GM10266 (cell line): ENCODE measurements around the gene CD300E.
"Not testable (repeated sequence)": the region's sequence is repeated elsewhere in the genome, so short reads cannot be mapped to it uniquely, and the experiment has no call there.

Experiments
- DNase-seq: peaks from one replicate; pipeline ENCODE4 v3.0.0; 2012; ENCODE audit errors: extremely low spot score
- CTCF ChIP-seq: IDR thresholded peaks from 2 replicates; pipeline ENCODE4 v1.5.1; 2012; ENCODE audit warnings: mild to moderate bottlenecking, low read depth; ENCODE audit not compliant: control insufficient read depth, insufficient read depth; ENCODE audit errors: missing control alignments

The CD300E gene

DNA sequence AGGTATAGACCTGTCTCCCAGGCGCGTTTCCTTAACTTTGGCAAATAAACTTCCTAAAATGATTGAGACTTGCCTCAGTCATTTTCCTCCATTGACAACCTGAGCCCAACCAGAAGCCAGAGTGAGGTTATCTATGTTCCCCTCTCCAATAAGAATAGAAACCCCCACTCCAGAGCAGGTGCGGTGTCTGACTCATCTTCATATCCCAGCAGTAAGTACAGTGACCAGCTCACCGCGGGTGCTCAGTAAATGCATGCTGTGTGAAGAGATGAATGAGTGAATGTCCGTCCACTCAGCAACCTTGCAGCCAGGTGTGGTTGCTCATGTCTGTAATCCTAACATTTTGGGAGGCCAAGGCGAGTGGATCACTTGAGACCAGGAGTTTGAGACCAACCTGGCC is 19.5 kb upstream of the CD300E start:
- DNase-seq: no peak
- TF ChIP-seq CTCF: no peak

- TF ChIP-seq CTCF: no peak
- DNase-seq: no peak
These were observed 19.0 kb upstream of the CD300E start for GRCh38 chr17:74642556-74642955.

GRCh38 chr17:74641958-74642298 is 18.4 kb upstream of the CD300E start:
- TF ChIP-seq CTCF: no peak
- DNase-seq: no peak

- DNase-seq: no peak
- no peak for TF ChIP-seq CTCF
These were observed 17.9 kb upstream of the CD300E start for GRCh38 chr17:74641224-74641957.

DNA sequence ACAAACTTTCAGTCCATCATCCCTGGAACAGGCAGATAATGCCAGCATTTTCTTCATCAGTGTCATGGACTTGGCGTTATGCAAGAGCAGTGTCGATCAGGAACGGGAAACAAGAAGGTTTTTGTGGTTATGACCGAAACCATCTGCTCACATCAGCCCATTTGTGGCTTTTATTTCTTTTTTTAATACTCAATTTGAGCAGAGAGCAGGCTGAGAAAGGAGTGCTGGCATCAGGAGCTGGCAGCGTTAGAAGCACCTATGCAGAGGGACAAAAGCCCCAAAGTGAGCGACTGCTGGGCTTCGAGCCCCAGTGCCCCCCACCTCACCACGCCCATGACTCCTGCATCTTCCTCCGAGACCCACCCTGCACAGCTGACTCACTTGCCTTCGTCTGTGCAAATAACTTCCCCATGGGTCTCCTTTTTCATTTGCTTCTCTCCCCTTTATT is 16.2 kb upstream of the CD300E start:
- TF ChIP-seq CTCF: no peak
- DNase-seq: no peak

DNA sequence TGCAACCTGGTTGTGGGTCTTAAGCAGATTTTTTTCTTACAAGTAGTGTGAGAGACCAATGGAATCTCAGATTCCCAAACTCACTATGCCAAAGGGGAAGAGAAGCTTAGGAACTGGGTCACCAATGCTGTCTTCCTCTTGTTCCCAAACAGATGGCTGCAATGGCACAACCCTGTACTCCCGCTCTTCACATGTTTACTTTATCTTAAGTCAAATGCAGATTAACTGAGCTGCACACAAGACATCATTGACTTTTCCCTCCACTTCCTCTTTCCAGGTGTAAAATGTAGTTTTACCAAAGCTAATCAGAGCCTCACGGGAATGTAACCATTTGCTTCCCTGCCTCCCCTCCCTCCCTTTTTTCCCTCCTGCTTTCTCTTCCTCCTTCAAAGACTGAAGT is 14.4 kb upstream of the CD300E start:
- TF ChIP-seq CTCF: no peak
- DNase-seq: no peak

DNA sequence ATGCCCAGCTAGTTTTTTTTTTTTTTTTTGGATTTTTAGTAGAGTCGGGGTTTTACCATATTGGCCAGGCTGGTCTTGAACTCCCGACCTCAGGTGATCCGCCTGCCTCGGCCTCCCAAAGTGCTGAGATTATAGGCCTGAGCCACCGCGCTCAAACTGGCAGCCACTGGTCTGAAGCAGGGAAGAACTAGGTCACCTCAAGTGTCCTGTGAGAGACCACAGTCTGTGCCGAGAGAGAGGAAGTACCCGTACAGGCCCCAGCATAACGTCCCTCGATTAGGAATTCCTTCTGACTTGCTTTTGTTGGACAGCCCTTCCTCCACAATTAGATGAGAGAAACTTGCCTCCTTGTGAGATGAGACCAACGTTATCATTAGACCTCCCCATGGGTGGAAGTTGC is 13.7 kb upstream of the CD300E start:
- DNase-seq: no peak
- no peak for TF ChIP-seq CTCF

- DNase-seq: not testable (repeated sequence)
These were observed 13.1 kb upstream of the CD300E start for GRCh38 chr17:74636541-74637085.
